SH-SY5Y (cell line): ENCODE data around the gene C1RL.

Source experiments
- GATA2 ChIP-seq: IDR thresholded peaks from 2 replicates; pipeline ENCODE4 v1.6.1; 2011; ENCODE audit warnings: mild to moderate bottlenecking, low read depth, low read length
- GATA3 ChIP-seq: IDR thresholded peaks from 2 replicates; pipeline ENCODE4 v1.6.1; 2011; ENCODE audit warnings: low read depth, mild to moderate bottlenecking, low read length, moderate library complexity

GRCh38 chr12:7154901-7155470 is 46.0 kb upstream of the C1RL start:
- no peak for TF ChIP-seq GATA2
- TF ChIP-seq GATA3: no peak
